AG10803 (cell line): ENCODE results near the gene PTK7.

Experiments
- DNase-seq: peaks from one replicate; pipeline ENCODE4 v3.0.0; 2010; ENCODE audit warnings: low read depth
- H3K4me3 ChIP-seq: 2 replicates; pipeline ENCODE4 v1.5.1; 2011; ENCODE audit warnings: mild to moderate bottlenecking, low read length, control low read depth
- CTCF ChIP-seq: conservative IDR thresholded peaks from 2 replicates; pipeline ENCODE4 v1.5.1; 2011; ENCODE audit warnings: mild to moderate bottlenecking, low read length, control low read depth, inconsistent platforms

PTK7 gene

GRCh38 chr6:43141644-43142043 lies 65.5 kb downstream of the PTK7 start:
- TF ChIP-seq CTCF, result no peak
- H3K4me3 ChIP-seq, result no peak overlapping the region

GRCh38 chr6:43142101-43142500 lies 66.0 kb downstream of the PTK7 start:
- no peak for DNase-seq
- no peak for TF ChIP-seq CTCF
- no peak overlapping the region for H3K4me3 ChIP-seq

More at GRCh38 chr6:43141644-43142043, 65.5 kb downstream of the PTK7 start:
- no peak for DNase-seq

GRCh38 chr6:43143235-43144128 lies 67.4 kb downstream of the PTK7 start:
- no peak overlapping the region for H3K4me3 ChIP-seq
- DNase-seq, result peak; percentile 89
- peak; percentile 85 for TF ChIP-seq CTCF

GRCh38 chr6:43144879-43145278 lies 68.8 kb downstream of the PTK7 start:
- no peak overlapping the region for H3K4me3 ChIP-seq
- no peak for TF ChIP-seq CTCF
- DNase-seq, result no peak

GRCh38 chr6:43146261-43146660 lies 70.1 kb downstream of the PTK7 start:
- no peak overlapping the region for H3K4me3 ChIP-seq
- no peak for TF ChIP-seq CTCF
- DNase-seq, result no peak

- no peak for TF ChIP-seq CTCF
- no peak overlapping the region for H3K4me3 ChIP-seq
- no peak for DNase-seq
Measured at GRCh38 chr6:43146709-43147688, 70.9 kb downstream of the PTK7 start.
